ENCODE measurements around the gene TPK1. TPM values are rescaled to one million over a fixed set of nuclear protein-coding genes. Genes with fewer than 3 reads are reported as not detected.

The TPK1 gene
- total RNA-seq, 1 experiment from 2014 or later = 3.1 TPM

GRCh38 chr7:144735505-144736276, 100.2 kb downstream of the TPK1 start:
- no peak overlapping the region for H2BK12ac ChIP-seq (ENCODE audit: insufficient read length, low read depth, low read length)

More at GRCh38 chr7:144735505-144736276, 100.2 kb downstream of the TPK1 start:
- Histone ChIP-seq H3K4ac (ENCODE audit: low read depth, low read length) (no peak overlapping the region), H3K23ac (ENCODE audit: insufficient read length, low read depth, low read length) (no peak overlapping the region), H3K23me2 (ENCODE audit: insufficient read length, low read depth, low read length, poor library complexity, severe bottlenecking) (no peaks in the 10 kb centered on the region), H3K18ac (ENCODE audit: insufficient read length, low read depth, low read length) (no peak overlapping the region), H3K4me2 (ENCODE audit: insufficient read depth, insufficient read length, low read length) (no peak overlapping the region), H2AK5ac (ENCODE audit: insufficient read length, low read length) (no peak overlapping the region), H2BK120ac (ENCODE audit: low read depth, low read length, poor library complexity, severe bottlenecking) (no peak overlapping the region), H3K27me3 (ENCODE audit: insufficient read depth, low read length) (no peaks in the 10 kb centered on the region), H3K4me1 (ENCODE audit: insufficient read depth, low read length) (no peaks in the 10 kb centered on the region), H3K9me3 (ENCODE audit: control insufficient read depth, low read depth, low read length) (no peaks in the 10 kb centered on the region), H4K20me1 (ENCODE audit: control insufficient read depth, insufficient read depth, insufficient read length) (no peaks in the 10 kb centered on the region), H2AFZ (ENCODE audit: low read length) (no peak overlapping the region), H3T11ph (ENCODE audit: low read length) (no peak overlapping the region), H3K56ac (ENCODE audit: insufficient read length, low read depth, low read length) (no peak overlapping the region), H2BK15ac (ENCODE audit: low read depth, low read length) (no peak overlapping the region), H3K27ac (ENCODE audit: insufficient read length, low read depth, low read length) (no peak overlapping the region), H4K91ac (ENCODE audit: insufficient read length, low read depth, low read length) (no peak overlapping the region), H3K79me1 (ENCODE audit: insufficient read depth, low read depth, low read length, poor library complexity, severe bottlenecking) (no peaks in the 10 kb centered on the region), H3K9ac (ENCODE audit: extremely low read depth, insufficient read length, low read length) (no peak overlapping the region), H2BK5ac (ENCODE audit: insufficient read length, low read length) (no peak overlapping the region), H2BK20ac (ENCODE audit: low read depth, low read length, poor library complexity, severe bottlenecking) (no peak overlapping the region), H3K79me2 (ENCODE audit: insufficient read depth, low read length) (no peaks in the 10 kb centered on the region), H4K5ac (ENCODE audit: insufficient read length, low read depth, low read length) (no peak overlapping the region), H3K14ac (ENCODE audit: insufficient read depth, low read length) (no peak overlapping the region), H4K8ac (replicated peaks; ENCODE audit: insufficient read length, low read depth, low read length) (no peak overlapping the region)
- Mint-ChIP-seq H3K27me3 (ENCODE audit: low read depth) (no peaks in the 10 kb centered on the region), H3K36me3 (ENCODE audit: insufficient read depth in 1 of 3, low read depth in 3 of 3) (no peaks in the 10 kb centered on the region), H3K27ac (no peak overlapping the region), H3K9me3 (no peaks in the 10 kb centered on the region), H3K4me1 (no peaks in the 10 kb centered on the region), H3K4me3 (no peak overlapping the region)
- TF ChIP-seq CTCF (conservative IDR thresholded peaks at IDR 0.05) = no peak
- WGBS (ENCODE audit: extremely low coverage, insufficient read length, low lambda C conversion rate) = no CpG with 5 or more reads among the region's 8 CpGs
- DNase-seq = no peak

All from H9 (cell line).